Gastrocnemius medialis (tissue), 4 donors: Measurements from ENCODE around the gene PRKN. TPM values are rescaled to one million over a fixed set of nuclear protein-coding genes. Genes with fewer than 3 reads are reported as not detected.

ENCODE experiments used
- ATAC-seq, 2 donors: fragments of 150-250 bp; one replicate each; pipeline ENCODE4 v1.9.1; 2016
- DNase-seq, 2 donors: peaks; one replicate each; pipeline ENCODE4 v3.0.0-alpha.2; 2019
- H3K27ac ChIP-seq, 4 donors: fragments of 200-600 bp; sonication (generic); 1 replicate in 1 of 4; 2 replicates in 3 of 4; pipeline ENCODE4 v1.5.1; 2016 to 2018; ENCODE audit warnings: mild to moderate bottlenecking in 2 of 4, moderate library complexity in 1 of 4
- H3K27me3 ChIP-seq, 3 donors: fragments of 200-600 bp; sonication (generic) in 2 of 3; 1 replicate in 1 of 3; 2 replicates in 2 of 3; pipeline versions ENCODE4 v1.5.1 to v1.6.0; 2016 to 2019; ENCODE audit warnings: mild to moderate bottlenecking in 1 of 3, moderate library complexity in 1 of 3
- H3K36me3 ChIP-seq, 2 donors: fragments of 200-600 bp; sonication (generic) in 1 of 2; one replicate each; pipeline ENCODE4 v1.5.1; 2017 to 2018
- H3K4me1 ChIP-seq, 2 donors: fragments of 200-600 bp; sonication (generic) in 1 of 2; one replicate each; pipeline ENCODE4 v1.5.1; 2016 to 2017; ENCODE audit warnings: mild to moderate bottlenecking in 2 of 2
- H3K4me3 ChIP-seq, 4 donors: fragments of 200-600 bp; sonication (generic) in 3 of 4; 1 replicate in 1 of 4; 2 replicates in 3 of 4; pipeline ENCODE4 v1.5.1; 2016 to 2019; ENCODE audit warnings: mild to moderate bottlenecking in 2 of 4
- H3K9me3 ChIP-seq, 3 donors: fragments of 200-600 bp; sonication (generic) in 2 of 3; 1 replicate in 1 of 3; 2 replicates in 2 of 3; pipeline ENCODE4 v1.5.1; 2016 to 2019
- POLR2A ChIP-seq, 2 donors: fragments of 450-650 bp; IDR thresholded peaks; one replicate each; pipeline ENCODE4 v1.6.1; 2017; ENCODE audit warnings: antibody characterized with exemption in 2 of 2, mild to moderate bottlenecking in 2 of 2, moderate library complexity in 2 of 2
- in situ Hi-C, 4 donors: fragments of 200-750 bp; cut with MboI; loops; one replicate each; pipeline versions ENCODE4 v1.15.0 to v1.8.0; 2017; ENCODE audit warnings: low sequenced_read_pairs in 4 of 4
- intact Hi-C: fragments of 100-400 bp; cut with DNase I; formaldehyde crosslinking; loops from one replicate; pipeline ENCODE4 v1.15.1; 2023; ENCODE audit warnings: low total_unique reads
- total RNA-seq, 4 donors: library from RNA; depleted of rRNA; stranded (reverse); fragments of >200 nt; gene quantifications; one replicate each; pipeline versions ENCODE4 v1.1.0 to v1.2.3, GENCODE V29; 2016
- TF ChIP-seq, protein P1 (sequence below), 5 experiments: fragments of 450-650 bp in 3 of 5; fragments of 200-600 bp in 2 of 5; sonication (generic) in 2 of 5; IDR thresholded peaks in 4 of 5; conservative IDR thresholded peaks in 1 of 5; 1 replicate in 4 of 5; 2 replicates in 1 of 5; pipeline ENCODE4 v1.5.1; 2016 to 2019; ENCODE audit warnings: antibody characterized with exemption in 5 of 5, mild to moderate bottlenecking in 3 of 5, moderate library complexity in 3 of 5

PRKN gene
- total RNA-seq, 4 donors from 2014 or later: 8.4 to 21.6 (median 13.7) TPM

DNA sequence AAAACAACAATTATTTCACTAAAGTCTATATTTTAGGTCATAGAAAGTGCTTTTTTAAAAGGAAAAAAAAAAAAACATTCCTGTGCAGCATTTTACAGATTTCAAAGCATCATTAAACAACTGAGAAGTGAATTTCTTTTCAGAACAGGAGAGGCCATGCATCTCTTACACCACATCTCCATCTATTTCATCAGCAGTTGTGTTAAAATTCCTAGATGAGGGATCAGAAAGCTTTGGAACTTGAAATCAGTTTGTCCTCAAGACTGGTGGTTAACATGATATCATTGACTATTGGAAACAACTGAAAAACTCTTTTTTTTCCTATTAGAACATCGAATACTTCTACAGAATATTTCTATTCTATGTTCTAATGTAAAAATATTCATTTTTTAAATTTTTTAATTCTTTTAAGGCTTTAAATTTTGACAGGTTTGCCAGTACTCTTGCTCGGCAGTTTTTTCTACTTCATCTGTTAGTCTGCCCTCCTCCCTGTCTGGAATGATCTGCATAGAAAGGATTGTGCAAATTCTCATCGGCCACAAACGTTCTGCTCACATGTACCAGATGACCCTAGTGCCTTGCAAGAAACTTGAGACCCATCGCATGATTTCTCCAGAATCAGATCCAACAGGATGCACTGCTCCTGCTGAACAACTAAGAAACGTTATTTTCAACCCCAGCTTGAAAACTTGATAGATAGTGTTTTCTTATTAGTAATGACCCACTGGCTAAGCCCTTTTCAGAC lies 1042.7 kb downstream of the PRKN start:
- Histone ChIP-seq H3K4me3 (no peak overlapping the region), H3K36me3 (no peaks in the 10 kb centered on the region), H3K27me3 (no peaks in the 10 kb centered on the region), H3K4me1 (no peaks in the 10 kb centered on the region), H3K9me3 (no peaks in the 10 kb centered on the region), H3K27ac (no peak overlapping the region)
- intact Hi-C loops: no loop called here
- DNase-seq: no peak
- ATAC-seq: no peak
- TF ChIP-seq, protein P1, sequence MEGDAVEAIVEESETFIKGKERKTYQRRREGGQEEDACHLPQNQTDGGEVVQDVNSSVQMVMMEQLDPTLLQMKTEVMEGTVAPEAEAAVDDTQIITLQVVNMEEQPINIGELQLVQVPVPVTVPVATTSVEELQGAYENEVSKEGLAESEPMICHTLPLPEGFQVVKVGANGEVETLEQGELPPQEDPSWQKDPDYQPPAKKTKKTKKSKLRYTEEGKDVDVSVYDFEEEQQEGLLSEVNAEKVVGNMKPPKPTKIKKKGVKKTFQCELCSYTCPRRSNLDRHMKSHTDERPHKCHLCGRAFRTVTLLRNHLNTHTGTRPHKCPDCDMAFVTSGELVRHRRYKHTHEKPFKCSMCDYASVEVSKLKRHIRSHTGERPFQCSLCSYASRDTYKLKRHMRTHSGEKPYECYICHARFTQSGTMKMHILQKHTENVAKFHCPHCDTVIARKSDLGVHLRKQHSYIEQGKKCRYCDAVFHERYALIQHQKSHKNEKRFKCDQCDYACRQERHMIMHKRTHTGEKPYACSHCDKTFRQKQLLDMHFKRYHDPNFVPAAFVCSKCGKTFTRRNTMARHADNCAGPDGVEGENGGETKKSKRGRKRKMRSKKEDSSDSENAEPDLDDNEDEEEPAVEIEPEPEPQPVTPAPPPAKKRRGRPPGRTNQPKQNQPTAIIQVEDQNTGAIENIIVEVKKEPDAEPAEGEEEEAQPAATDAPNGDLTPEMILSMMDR (IDR thresholded peaks at IDR 0.05 in 4 of 5, conservative IDR thresholded peaks at IDR 0.05 in 1 of 5): no peak
- no peak for TF ChIP-seq POLR2A (IDR thresholded peaks at IDR 0.05)
- in situ Hi-C loops: no loop called here

DNA sequence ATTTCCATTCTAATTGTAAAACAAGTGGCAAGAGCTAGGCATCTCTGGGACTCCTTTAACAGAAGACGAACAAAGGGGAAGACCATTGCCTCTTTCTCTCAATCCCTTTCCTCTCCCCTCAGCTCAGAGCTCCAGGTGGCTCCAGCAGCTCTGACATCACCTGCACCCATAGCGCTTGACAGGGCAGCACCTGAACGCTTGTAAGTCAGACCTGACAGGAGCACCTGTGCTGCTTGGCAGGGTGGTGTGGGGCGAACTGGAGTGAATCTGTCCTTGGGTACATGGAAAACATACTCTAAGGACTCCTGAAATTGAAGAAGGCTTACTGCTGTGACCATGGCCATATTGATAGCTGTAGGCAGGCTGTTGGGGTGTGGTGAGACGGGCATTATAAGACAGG lies 1044.2 kb downstream of the PRKN start:
- no peak for ATAC-seq
- no peak for DNase-seq
- Histone ChIP-seq H3K9me3 (no peaks in the 10 kb centered on the region), H3K27ac (no peak overlapping the region), H3K4me3 (no peak overlapping the region), H3K4me1 (no peaks in the 10 kb centered on the region), H3K27me3 (no peaks in the 10 kb centered on the region), H3K36me3 (no peaks in the 10 kb centered on the region)
- in situ Hi-C loops (no loop called here), intact Hi-C loops (no loop called here)
- TF ChIP-seq, protein P1 (IDR thresholded peaks at IDR 0.05 in 4 of 5, conservative IDR thresholded peaks at IDR 0.05 in 1 of 5): no peak
- TF ChIP-seq POLR2A (IDR thresholded peaks at IDR 0.05): no peak

DNA sequence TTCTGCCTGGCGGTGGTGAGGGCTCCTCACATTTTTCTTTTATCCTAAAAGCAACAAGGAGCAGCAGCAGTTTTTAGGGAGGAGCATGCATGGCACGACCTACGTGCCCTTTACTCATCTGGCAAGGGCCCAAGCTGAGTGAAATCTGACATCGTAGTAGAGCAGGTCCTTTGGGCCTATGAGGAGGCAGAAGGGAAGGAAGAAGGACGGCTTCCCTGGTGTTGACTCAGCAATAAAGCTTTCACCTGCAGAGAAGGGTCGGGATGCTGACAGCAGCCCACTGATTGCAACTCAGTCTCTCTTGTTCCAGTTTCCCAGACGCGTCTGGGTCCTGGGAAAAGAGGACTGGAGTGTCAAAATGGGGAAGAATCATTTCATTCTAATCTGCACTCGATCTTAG lies 1044.6 kb downstream of the PRKN start:
- intact Hi-C loops: no loop called here
- in situ Hi-C loops: no loop called here
- Histone ChIP-seq H3K36me3 (no peaks in the 10 kb centered on the region), H3K9me3 (no peaks in the 10 kb centered on the region), H3K4me3 (no peak overlapping the region), H3K4me1 (no peaks in the 10 kb centered on the region), H3K27ac (no peak overlapping the region), H3K27me3 (no peaks in the 10 kb centered on the region)
- ATAC-seq: no peak
- TF ChIP-seq POLR2A (IDR thresholded peaks at IDR 0.05): no peak
- TF ChIP-seq, protein P1 (IDR thresholded peaks at IDR 0.05 in 4 of 5, conservative IDR thresholded peaks at IDR 0.05 in 1 of 5): no peak
- no peak for DNase-seq

GRCh38 chr6:161679980-161680538 lies 1047.5 kb downstream of the PRKN start:
- H3K4me1 ChIP-seq: no peaks in the 10 kb centered on the region
- H3K36me3 ChIP-seq: no peaks in the 10 kb centered on the region
- ATAC-seq: no peak
- in situ Hi-C loops: no loop called here
- H3K4me3 ChIP-seq: no peak overlapping the region
- no peak overlapping the region for H3K27ac ChIP-seq
- TF ChIP-seq POLR2A (IDR thresholded peaks at IDR 0.05): no peak
- TF ChIP-seq, protein P1 (IDR thresholded peaks at IDR 0.05 in 4 of 5, conservative IDR thresholded peaks at IDR 0.05 in 1 of 5): no peak
- no peaks in the 10 kb centered on the region for H3K9me3 ChIP-seq
- H3K27me3 ChIP-seq: no peaks in the 10 kb centered on the region
- intact Hi-C loops: no loop called here
- DNase-seq: no peak
